SH-SY5Y (cell line): Measurements from ENCODE around the gene TNS1.

ENCODE experiments used
- GATA2 ChIP-seq: IDR thresholded peaks from 2 replicates; pipeline ENCODE4 v1.6.1; 2011; ENCODE audit warnings: mild to moderate bottlenecking, low read depth, low read length
- GATA3 ChIP-seq: IDR thresholded peaks from 2 replicates; pipeline ENCODE4 v1.6.1; 2011; ENCODE audit warnings: low read depth, mild to moderate bottlenecking, low read length, moderate library complexity

GRCh38 chr2:217832987-217833386 lies 169.8 kb downstream of the TNS1 start:
- no peak for TF ChIP-seq GATA3
- TF ChIP-seq GATA2 = no peak
